UCSD-AML1 (cell line): ENCODE results near the gene SECISBP2L.

Source experiments
- DNase-seq: peaks from one replicate; lab custom pipeline; 2025; ENCODE audit not compliant: unreplicated experiment; lab: John Stamatoyannopoulos, UW

The SECISBP2L gene

GRCh38 chr15:49060710-49061495 is 14.7 kb upstream of the SECISBP2L start:
- DNase-seq, result no peak

DNA sequence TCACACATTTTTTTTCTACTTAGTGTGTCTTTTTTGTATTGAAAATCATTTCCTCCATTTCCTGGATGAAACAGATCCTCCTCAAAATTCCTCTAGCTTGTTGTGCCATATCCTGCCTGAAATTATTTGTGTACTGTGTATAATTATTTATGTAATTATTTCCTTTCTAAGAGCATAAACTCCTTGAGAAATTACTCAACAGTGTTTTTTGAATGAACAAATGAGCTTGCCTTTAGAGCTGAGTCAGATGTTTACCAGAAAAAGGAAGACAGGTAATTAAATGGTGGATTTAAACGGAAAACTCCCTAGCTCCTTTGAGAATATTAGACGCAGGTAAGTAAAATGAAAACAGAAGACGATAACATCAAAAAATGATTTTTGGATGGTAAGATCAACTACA is 13.2 kb upstream of the SECISBP2L start:
- no peak for DNase-seq

DNA sequence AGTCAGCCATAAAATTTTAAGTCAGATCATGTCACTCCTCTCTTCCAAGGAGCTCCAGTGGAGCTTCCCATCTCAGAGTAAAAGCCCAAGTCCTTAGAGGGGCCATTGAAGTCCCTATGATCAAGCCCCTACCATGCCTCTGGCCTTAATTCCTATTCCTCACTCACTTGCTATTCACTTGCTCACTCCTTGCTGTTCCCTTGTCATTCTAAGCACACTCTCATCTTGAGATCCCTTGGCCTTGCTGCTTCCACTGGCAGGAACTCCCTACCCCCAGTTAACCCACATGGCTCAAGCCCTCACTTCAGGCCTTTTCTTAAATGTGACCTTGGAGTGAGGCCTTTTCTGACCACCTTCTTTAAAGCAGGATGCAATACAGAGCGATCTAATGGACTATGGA is 12.3 kb upstream of the SECISBP2L start:
- no peak for DNase-seq

DNA sequence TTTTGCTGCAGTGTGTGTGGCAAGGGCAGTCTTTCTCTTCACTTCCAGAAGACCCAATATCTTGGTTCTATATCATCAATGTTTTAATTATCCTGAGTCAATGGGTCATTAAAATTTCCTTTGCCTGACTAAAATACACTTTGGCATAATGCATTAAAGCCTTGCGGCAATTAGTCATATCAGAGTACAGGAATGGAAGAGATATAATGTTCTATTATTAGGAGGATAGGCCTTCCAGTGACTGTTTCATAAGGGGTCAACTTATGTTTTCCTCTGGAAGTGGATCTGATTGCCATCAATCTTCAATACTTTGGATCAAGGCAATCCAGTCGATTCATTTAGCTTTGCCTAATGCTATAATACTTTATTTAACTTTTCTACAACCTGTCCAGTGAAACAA is 9.4 kb upstream of the SECISBP2L start:
- DNase-seq, result no peak

DNA sequence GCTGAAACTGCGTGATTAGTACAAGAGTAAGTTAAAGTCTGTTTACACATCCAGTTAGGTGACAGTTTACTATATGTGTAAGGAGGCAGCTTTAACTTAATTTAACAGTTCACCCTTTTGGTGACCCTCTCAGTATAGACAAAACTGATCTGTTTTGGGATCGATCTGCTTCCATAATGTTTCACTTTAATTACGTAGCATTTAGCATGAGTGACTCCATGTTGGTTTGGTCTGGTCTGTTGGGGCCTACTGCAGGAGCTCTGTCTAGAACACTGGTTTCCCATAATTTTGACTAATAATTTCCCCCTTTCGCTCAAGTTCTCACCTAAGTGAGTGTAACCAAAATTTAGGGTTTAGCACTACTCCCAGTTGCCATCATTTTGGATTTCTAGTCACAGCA is 6.4 kb upstream of the SECISBP2L start:
- DNase-seq, result no peak

DNA sequence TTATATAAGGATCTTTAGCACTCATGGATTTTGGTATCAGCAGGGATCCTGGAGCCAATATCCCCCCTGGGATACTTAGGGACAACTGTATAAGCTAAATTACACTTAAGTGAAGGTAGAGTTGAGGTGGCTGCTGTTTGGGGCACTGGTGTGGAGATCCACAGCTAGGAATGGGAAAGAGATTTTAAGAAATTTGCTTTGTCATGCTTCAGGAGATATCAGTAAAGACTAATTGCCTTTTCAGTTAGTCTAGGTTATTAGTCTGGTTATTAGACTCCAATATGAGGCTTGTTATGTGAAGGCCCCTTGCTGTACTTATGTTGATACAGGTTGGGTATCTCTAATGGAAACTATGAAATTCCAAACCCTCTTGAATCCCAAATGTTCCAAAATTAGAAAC is 1.2 kb upstream of the SECISBP2L start:
- DNase-seq, result no peak

DNA sequence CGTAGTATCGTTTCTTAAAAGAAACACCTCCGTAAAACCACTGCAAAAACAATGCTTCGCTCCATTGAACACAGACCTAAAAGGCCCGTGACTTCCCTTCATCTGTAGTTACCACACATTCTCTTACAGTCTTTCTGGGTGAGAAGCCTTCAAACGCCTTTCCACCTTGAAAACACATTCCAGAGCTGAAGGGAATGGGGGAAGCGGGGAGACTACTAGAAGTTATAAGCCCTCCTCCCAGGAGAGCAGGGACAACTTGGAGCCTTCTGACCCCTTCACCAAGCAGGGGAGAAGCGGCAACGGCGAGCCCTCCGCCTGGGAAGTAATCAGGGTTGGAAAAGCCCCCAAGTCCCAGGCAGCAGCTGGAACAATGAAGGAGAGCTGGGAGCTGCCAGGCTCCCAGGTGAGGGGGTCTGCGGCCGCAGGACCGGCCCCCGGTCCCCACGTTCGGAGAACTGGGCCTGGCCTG is 461 bp downstream of the SECISBP2L start:
- peak; percentile 49 for DNase-seq

GRCh38 chr15:49044766-49045606 is 1.3 kb downstream of the SECISBP2L start:
- no peak for DNase-seq

DNA sequence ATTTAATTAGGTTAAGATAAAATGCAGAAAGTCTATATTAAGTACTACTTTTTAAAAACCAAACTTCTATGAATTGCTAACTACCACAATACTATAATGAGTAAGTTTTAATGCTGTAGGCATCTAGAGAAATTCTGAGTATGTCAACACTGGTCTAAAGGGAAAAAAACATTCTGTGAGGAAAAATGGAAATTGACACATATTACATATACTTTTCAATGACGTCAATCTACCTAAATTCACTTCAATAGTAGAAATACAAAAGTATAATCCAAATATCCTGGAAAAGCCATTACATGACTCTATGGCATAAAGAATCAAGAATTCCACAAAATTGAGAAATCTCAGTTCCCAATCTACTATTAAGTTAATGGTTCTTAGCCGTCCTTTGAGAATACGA is 2.2 kb downstream of the SECISBP2L start:
- DNase-seq, result no peak

DNA sequence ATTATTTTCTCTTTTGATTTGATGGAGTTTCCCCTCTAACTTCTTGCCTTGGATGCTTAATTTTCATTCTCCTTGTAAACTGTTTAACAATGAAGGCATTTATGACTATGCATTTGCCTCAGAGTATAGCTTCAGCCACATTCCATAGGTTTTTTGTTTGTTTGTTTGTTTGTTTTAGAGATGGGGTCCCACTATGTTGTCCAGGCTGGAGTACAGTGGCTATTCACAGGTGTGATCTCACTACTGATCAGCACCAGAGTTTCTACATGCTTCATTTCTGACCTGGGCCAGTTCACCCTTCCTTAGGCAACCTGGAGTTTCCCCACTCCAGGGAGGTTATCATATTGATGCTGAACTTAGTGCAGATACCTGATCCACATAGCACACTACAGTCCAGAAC is 4.1 kb downstream of the SECISBP2L start:
- no peak for DNase-seq

DNA sequence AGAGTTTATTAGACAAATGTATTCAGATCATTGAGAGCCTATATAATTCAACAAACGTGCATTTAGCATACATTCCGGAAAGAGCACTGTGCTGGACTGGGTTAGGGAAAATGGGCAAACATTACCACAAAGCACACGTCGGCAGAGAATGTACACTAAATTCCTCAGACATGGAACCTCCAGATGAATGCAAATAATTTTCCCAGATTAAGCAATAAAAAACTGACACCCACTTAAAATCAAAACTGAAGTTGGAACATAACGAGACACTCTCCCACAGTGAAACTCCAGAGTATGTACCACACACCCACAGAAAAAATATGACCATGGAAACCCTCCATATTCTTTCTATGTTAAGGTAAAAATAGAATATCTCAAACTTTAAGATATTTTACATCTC is 4.8 kb downstream of the SECISBP2L start:
- DNase-seq, result no peak

GRCh38 chr15:49040151-49040550 is 6.1 kb downstream of the SECISBP2L start:
- no peak for DNase-seq

DNA sequence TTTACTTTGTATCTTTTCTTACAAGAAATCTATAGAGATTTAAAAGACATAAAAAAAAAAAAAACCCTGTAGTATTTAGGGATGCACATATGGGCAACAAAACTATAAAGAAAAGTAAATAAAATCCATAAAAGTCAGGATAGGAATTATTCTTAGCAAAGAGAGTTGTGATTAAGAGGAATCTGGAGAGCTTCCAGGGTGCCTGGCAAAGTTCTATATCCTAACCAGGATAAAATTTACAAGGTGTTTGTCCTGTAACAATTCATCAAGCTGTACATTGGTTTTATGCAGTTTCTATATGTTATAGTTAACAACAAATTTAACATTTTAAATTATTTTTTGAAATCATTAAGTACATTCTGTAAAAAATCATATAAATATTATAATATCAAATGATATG is 7.9 kb downstream of the SECISBP2L start:
- DNase-seq, result no peak

DNA sequence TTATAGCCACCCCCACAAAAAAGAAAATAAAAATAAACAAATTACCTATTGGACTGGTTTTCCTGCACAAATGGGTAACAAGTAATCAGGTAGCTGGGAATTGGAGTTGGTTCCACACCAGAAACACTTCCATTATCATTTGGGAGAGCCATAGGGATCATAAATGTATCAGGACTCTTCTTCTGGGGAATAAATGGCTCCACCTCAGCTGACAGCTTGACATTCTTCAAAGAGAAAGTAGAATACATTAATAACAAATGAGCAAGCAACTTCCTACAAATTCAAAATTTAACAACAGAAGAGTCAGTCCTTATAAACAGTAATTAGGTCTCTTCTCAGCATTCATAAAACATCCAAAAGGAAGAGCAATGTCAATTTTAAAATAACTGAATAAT is 8.7 kb downstream of the SECISBP2L start:
- no peak for DNase-seq

DNA sequence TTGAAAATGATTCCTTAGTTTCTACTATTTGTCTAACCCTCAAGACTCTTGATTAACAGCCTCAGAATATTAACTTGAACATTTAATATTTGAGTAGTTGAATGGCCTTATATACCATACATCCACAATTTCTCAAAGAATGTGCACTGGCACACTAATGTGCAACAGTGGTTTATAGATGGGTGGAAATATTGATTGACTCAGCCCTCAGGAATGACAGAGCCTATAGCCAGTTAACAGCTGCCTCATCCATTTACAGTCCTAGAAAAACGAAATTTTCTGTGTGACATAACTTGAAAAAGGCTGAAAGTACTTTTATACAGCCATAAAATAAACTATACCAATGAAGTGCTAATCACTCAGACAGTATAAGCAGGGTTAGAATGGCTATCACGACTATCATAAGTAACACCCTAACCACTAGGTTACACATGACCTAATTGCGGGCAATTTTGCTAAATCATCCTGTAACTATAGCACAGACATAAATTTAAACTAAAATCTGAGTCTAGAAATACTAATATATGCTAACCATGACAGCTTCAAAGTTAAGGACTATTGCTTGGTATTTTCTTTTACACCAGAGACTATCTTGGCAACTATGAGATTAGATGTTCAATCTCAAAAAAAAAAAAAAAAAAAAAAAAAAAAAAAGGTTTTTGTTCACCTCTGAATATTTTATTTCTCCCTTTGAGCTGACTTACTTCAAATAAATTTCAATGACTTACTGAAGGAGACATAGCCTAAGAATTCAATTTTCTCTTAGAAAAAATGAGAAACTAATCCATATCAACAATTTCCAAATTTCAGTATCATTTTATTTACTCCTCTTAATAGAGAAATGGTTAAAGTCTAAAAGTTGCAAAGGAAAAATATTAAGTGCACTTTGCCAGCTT is 9.3 kb downstream of the SECISBP2L start:
- no peak for DNase-seq

GRCh38 chr15:49035825-49036224 is 10.4 kb downstream of the SECISBP2L start:
- DNase-seq, result no peak

GRCh38 chr15:49032601-49033145 is 13.6 kb downstream of the SECISBP2L start:
- no peak for DNase-seq

DNA sequence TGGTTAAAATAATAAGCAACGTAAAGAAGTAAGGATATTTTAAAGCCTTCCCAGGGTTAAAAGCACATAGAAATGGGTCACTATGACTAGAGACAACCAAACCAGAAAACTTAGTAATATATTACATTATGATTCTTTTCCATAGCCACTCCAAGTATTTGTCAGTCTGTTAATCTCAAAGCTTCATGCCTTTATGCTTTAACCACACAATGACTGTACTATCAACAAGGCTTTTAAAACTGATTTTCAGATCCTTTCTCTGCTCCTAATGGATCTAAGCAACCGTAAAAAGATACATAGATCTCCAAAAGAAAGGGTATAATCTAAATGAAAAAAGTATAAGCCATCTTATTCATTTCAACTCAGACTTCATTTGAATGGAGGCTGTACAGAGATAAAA is 14.4 kb downstream of the SECISBP2L start:
- DNase-seq, result no peak

DNA sequence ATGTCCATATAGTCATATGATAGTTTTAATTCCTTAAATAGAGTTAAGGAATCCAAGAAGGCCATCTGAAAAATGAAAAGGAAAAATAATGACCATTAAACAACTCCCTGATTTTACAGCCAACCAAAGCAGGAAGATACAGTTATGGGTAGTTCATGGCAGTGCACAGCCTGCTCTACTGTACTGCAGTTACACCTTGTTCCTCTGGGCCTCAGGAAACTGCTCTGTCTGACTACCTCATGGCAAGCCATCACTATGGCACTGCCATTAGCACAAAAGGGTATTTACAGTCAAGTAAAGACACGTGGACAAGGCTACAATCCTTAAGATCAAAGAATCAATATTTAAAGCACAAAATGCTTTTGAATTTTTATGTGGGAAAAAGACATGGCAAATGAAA is 19.5 kb downstream of the SECISBP2L start:
- DNase-seq, result no peak

GRCh38 chr15:49024840-49025239 is 21.4 kb downstream of the SECISBP2L start:
- no peak for DNase-seq

DNA sequence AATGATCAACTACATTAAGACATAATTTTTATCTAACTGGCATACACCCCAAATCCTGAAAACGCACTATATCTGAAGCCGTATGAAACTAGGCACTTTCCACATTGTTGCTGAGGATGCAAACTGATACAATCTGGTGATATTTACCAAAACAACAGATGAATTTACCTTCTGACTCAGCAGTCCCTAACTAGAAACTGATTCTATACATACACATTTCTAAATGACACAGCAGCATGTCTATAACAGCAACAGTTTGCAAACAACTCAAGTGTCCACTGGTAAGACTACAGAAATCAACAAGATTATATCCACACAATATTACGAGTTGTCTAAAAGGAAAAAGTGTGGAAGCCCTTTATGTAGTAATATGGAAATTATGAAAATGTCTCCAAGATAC is 22.9 kb downstream of the SECISBP2L start:
- DNase-seq, result no peak
